GM12878 (cell line): ENCODE results near the gene GKAP1. TPM values are rescaled to one million over a fixed set of nuclear protein-coding genes. Genes with fewer than 3 reads are reported as not detected.

Experiments used
- ATAC-seq: fragments of 200-7000 bp; cut with Tn5 transposase; 3 replicates; pipeline ENCODE4 v1.9.1; 2020; ENCODE audit warnings: mild to moderate bottlenecking, moderate library complexity
- BruUV-seq: library from RNA; stranded (reverse); fragments of 400-500 nt; replicated peaks from 2 replicates; lab custom pipeline; 2021; lab: Mats Ljungman, UMichigan
- CTCF ChIA-PET: fragments of 300-600 bp; sonication (Branson Sonifier 250); formaldehyde crosslinking; extraction: SDS; loops from one replicate; lab custom pipeline; 2021; ENCODE audit warnings: inconsistent platforms; lab: Yijun Ruan, JAX
- POLR2A ChIA-PET: fragments of 350-600 bp; formaldehyde crosslinking; extraction: SDS; loops from one replicate; lab custom pipeline; 2021; ENCODE audit warnings: inconsistent platforms; lab: Charles Lee
- RAD21 ChIA-PET: fragments of 300-600 bp; sonication (Branson Sonifier 250); formaldehyde crosslinking; loops from one replicate; lab custom pipeline; 2023; ENCODE audit warnings: antibody characterized with exemption; ENCODE audit not compliant: unreplicated experiment; lab: Charles Lee
- SMC1A ChIA-PET: fragments of 300-600 bp; sonication (Branson Sonifier 250); formaldehyde crosslinking; loops from one replicate; lab custom pipeline; 2023; ENCODE audit not compliant: unreplicated experiment, uncharacterized antibody; lab: Charles Lee
- DNase-seq: peaks from one replicate; pipeline ENCODE4 v3.0.0-alpha.2; 2011; ENCODE audit warnings: low read depth, low spot score
- FAIRE-seq: peaks from 3 replicates; lab custom pipeline; 2011; peaks lifted over from hg19 to GRCh38; lab: Jason Lieb, UNC
- H2AFZ ChIP-seq: 2 replicates; pipeline ENCODE4 v1.6.0; 2011; ENCODE audit warnings: low read depth, low read length, control low read depth; ENCODE audit not compliant: control insufficient read depth
- H3K27ac ChIP-seq: 2 replicates; pipeline ENCODE4 v1.5.1; 2011; ENCODE audit warnings: control low read depth; ENCODE audit not compliant: control insufficient read depth, insufficient read depth
- H3K27me3 ChIP-seq, 2 experiments: replicated peaks in 1 of 2; 2 replicates each; pipeline versions ENCODE4 v1.6.0 to v1.6.1; 2011; ENCODE audit warnings: low read length in 1 of 2; ENCODE audit not compliant: control insufficient read depth in 2 of 2, insufficient read depth in 2 of 2
- H3K36me3 ChIP-seq, 2 experiments: 2 replicates each; pipeline ENCODE4 v1.5.1; 2011; ENCODE audit warnings: low read length in 1 of 2; ENCODE audit not compliant: control insufficient read depth in 2 of 2, insufficient read depth in 2 of 2
- H3K4me1 ChIP-seq: 2 replicates; pipeline ENCODE4 v1.6.1; 2011; ENCODE audit warnings: mild to moderate bottlenecking, low read length, moderate library complexity, mixed read lengths; ENCODE audit not compliant: control insufficient read depth, insufficient read depth
- H3K4me2 ChIP-seq: 2 replicates; pipeline ENCODE4 v1.6.0; 2011; ENCODE audit warnings: control low read depth; ENCODE audit not compliant: control insufficient read depth, insufficient read depth
- H3K4me3 ChIP-seq: fragments of 200-600 bp; sonication (generic); 2 replicates; pipeline ENCODE4 v1.5.1; 2016
- H3K79me2 ChIP-seq: 2 replicates; pipeline ENCODE4 v1.6.0; 2011; ENCODE audit warnings: low read length; ENCODE audit not compliant: control insufficient read depth, insufficient read depth
- H3K9ac ChIP-seq: 2 replicates; pipeline ENCODE4 v1.8.0; 2011; ENCODE audit warnings: low read length, control low read depth, mixed read lengths; ENCODE audit not compliant: control insufficient read depth, insufficient read depth
- H3K9me3 ChIP-seq: replicated peaks from 3 replicates; pipeline ENCODE4 v1.5.1; 2011; ENCODE audit warnings: mild to moderate bottlenecking, low read length; ENCODE audit not compliant: control insufficient read depth, insufficient read depth
- H4K20me1 ChIP-seq: 2 replicates; pipeline ENCODE4 v1.6.0; 2011; ENCODE audit not compliant: control insufficient read depth, insufficient read depth
- ATF7 ChIP-seq: fragments of 450-650 bp; IDR thresholded peaks from 2 replicates; pipeline ENCODE4 v1.6.1; 2016; ENCODE audit warnings: low read depth, mild to moderate bottlenecking
- BHLHE40 ChIP-seq, 2 experiments: fragments of 450-650 bp in 1 of 2; IDR thresholded peaks; 2 replicates each; pipeline ENCODE4 v1.6.1; 2011 to 2017; ENCODE audit warnings: low read depth in 2 of 2, borderline replicate concordance in 1 of 2, improper control_type of control experiment in 1 of 2, low read length in 1 of 2, mild to moderate bottlenecking in 1 of 2
- EGR1 ChIP-seq, 2 experiments: IDR thresholded peaks; 1 replicate in 1 of 2; 2 replicates in 1 of 2; pipeline ENCODE4 v1.6.1; 2011 to 2012; ENCODE audit warnings: low read depth in 2 of 2, low read length in 2 of 2, borderline replicate concordance in 1 of 2, mild to moderate bottlenecking in 1 of 2, moderate library complexity in 1 of 2
- ETV6 ChIP-seq, 2 experiments: fragments of 450-650 bp in 1 of 2; IDR thresholded peaks in 1 of 2; conservative IDR thresholded peaks in 1 of 2; 2 replicates each; pipeline ENCODE4 v1.6.1; 2014; ENCODE audit warnings: antibody characterized with exemption in 1 of 2, borderline replicate concordance in 1 of 2, low read depth in 1 of 2, mild to moderate bottlenecking in 1 of 2, moderate library complexity in 1 of 2
- FOXK2 ChIP-seq: fragments of 450-650 bp; IDR thresholded peaks from 2 replicates; pipeline ENCODE4 v1.6.1; 2017; ENCODE audit warnings: mild to moderate bottlenecking, moderate library complexity
- IRF5 ChIP-seq: fragments of 450-650 bp; IDR thresholded peaks from 2 replicates; pipeline ENCODE4 v1.6.1; 2017; ENCODE audit warnings: borderline replicate concordance
- MLLT1 ChIP-seq: fragments of 450-650 bp; IDR thresholded peaks from 2 replicates; pipeline ENCODE4 v1.6.1; 2016; ENCODE audit warnings: mild to moderate bottlenecking
- MYB ChIP-seq: fragments of 150-350 bp; IDR thresholded peaks from 2 replicates; pipeline ENCODE4 v1.6.1; 2014; ENCODE audit warnings: mild to moderate bottlenecking, low read depth, low read length, borderline replicate concordance
- NFYA ChIP-seq: IDR thresholded peaks from 2 replicates; pipeline ENCODE4 v1.6.1; 2011; ENCODE audit warnings: low read depth, mild to moderate bottlenecking, low read length, improper control_type of control experiment, borderline replicate concordance
- RUNX3 ChIP-seq: IDR thresholded peaks from 2 replicates; pipeline ENCODE4 v1.6.1; 2012; ENCODE audit warnings: low read length, inconsistent platforms
- STAT3 ChIP-seq: IDR thresholded peaks from 2 replicates; pipeline ENCODE4 v1.6.1; 2011; ENCODE audit warnings: low read depth, low read length, improper control_type of control experiment
- TARDBP ChIP-seq: IDR thresholded peaks from 2 replicates; pipeline ENCODE4 v1.6.1; 2016; ENCODE audit warnings: borderline replicate concordance
- TCF3 ChIP-seq: IDR thresholded peaks from 2 replicates; pipeline ENCODE4 v1.6.1; 2012; ENCODE audit warnings: low read depth, mild to moderate bottlenecking, low read length, borderline replicate concordance; ENCODE audit not compliant: insufficient read depth
- WGBS: methylation state at CpG from one replicate; pipeline ENCODE4 v1.1.6; 2016; ENCODE audit warnings: low lambda C conversion rate; ENCODE audit not compliant: insufficient replicate concordance, insufficient coverage; ENCODE audit errors: missing lambda C conversion rate; 5-methylcytosine and 5-hydroxymethylcytosine counted together
- in situ Hi-C: fragments of 300-500 bp; cut with MboI; formaldehyde crosslinking; loops from 9 replicates; pipeline ENCODE4 v1.14.3; 2018; ENCODE audit warnings: mixed read lengths
- intact Hi-C: fragments of 100-400 bp; cut with micrococcal nuclease; formaldehyde crosslinking; loops from one replicate; pipeline ENCODE4 v1.14.2; 2022; ENCODE audit not compliant: unreplicated experiment
- polyA plus RNA-seq, 11 experiments: library from polyadenylated mRNA; depleted of rRNA in 4 of 11; unstranded in 6 of 11; stranded (reverse) in 5 of 11; fragments of >200 nt; fragmentation: Nextera tagmentation in 4 of 11; fragmentation: Illumina TruSeq in 1 of 11; extraction: Ambion mirVana in 4 of 11; extraction: Trizol in 1 of 11; gene quantifications; 1 replicate in 1 of 11; 2 replicates in 10 of 11; pipeline versions ENCODE4 v1.2.1 to v1.2.3, GENCODE V29; 2011 to 2016; ENCODE audit warnings: inconsistent platforms in 2 of 11, missing spikeins in 2 of 11, low read depth in 1 of 11
- total RNA-seq, 4 experiments: library from RNA; depleted of rRNA in 3 of 4; stranded (reverse); fragments of >200 nt in 3 of 4; fragmentation: Illumina TruSeq in 1 of 4; extraction: Trizol in 1 of 4; gene quantifications; 2 replicates each; pipeline versions ENCODE4 v1.2.1 to v1.2.3, GENCODE V29; 2013 to 2021
- TF ChIP-seq, protein P1 (sequence below): fragments of 150-350 bp; IDR thresholded peaks from 2 replicates; pipeline ENCODE4 v1.6.1; 2016; ENCODE audit warnings: low read depth, low read length

The GKAP1 gene
- total and polyA plus RNA-seq, 10 of the 15 experiments (the other 5 are each of a cell fraction or from before 2014, with no cell fraction given) = 0.92 to 5.1 (median 2.7) TPM

GRCh38 chr9:83794051-83794450 lies 23.5 kb downstream of the GKAP1 start:
- Histone ChIP-seq H3K4me2 (peak overlapping the region; percentile 13; the same call in 1 of the 2 replicates), H3K9ac (no peak overlapping the region), H3K4me3 (no peak overlapping the region), H3K36me3 (no peaks in the 10 kb centered on the region), H4K20me1 (no peaks in the 10 kb centered on the region), H3K9me3 (no peaks in the 10 kb centered on the region), H3K27ac (no peak overlapping the region), H3K27me3 (no peaks in the 10 kb centered on the region), H3K79me2 (no peaks in the 10 kb centered on the region), H3K4me1 (no peaks in the 10 kb centered on the region), H2AFZ (peak overlapping the region; percentile 71)
- FAIRE-seq = peak; percentile 62
- CTCF ChIA-PET = interaction anchor here (1.0 kb wide), 1 partner anchor 173 kb away, joined by 4 read pairs; no protein-coding TSS in a partner anchor
- POLR2A ChIA-PET = no interaction called here
- RAD21 ChIA-PET = no interaction called here
- SMC1A ChIA-PET = no interaction called here
- in situ Hi-C loops (no loop called here), intact Hi-C loops (no loop called here)
- DNase-seq = no peak
- peak; percentile 46; the same call in 1 of the 3 replicates for ATAC-seq
- BruUV-seq = no TSS peak
- WGBS = 63% methylated on average over 2 of the region's 2 CpGs
- TF ChIP-seq MLLT1 = no peak
- TF ChIP-seq IRF5 = no peak
- no peak for TF ChIP-seq FOXK2
- TF ChIP-seq MYB = no peak
- TF ChIP-seq BHLHE40 (IDR thresholded peaks at IDR 0.05; ENCODE audit: borderline replicate concordance in 1 of 2, low read depth in 2 of 2, low read length in 1 of 2) = no peak
- no peak for TF ChIP-seq NFYA
- no peak for TF ChIP-seq TARDBP
- no peak for TF ChIP-seq STAT3
- TF ChIP-seq EGR1 (IDR thresholded peaks at IDR 0.05; ENCODE audit: borderline replicate concordance in 1 of 2, low read depth in 2 of 2, low read length in 2 of 2) = no peak
- no peak for TF ChIP-seq ETV6 (conservative IDR thresholded peaks at IDR 0.05 in 1 of 2, IDR thresholded peaks at IDR 0.05 in 1 of 2; ENCODE audit: borderline replicate concordance in 1 of 2, low read depth in 1 of 2)
- TF ChIP-seq ATF7 = no peak
- TF ChIP-seq TCF3 = no peak
- TF ChIP-seq, protein P1, sequence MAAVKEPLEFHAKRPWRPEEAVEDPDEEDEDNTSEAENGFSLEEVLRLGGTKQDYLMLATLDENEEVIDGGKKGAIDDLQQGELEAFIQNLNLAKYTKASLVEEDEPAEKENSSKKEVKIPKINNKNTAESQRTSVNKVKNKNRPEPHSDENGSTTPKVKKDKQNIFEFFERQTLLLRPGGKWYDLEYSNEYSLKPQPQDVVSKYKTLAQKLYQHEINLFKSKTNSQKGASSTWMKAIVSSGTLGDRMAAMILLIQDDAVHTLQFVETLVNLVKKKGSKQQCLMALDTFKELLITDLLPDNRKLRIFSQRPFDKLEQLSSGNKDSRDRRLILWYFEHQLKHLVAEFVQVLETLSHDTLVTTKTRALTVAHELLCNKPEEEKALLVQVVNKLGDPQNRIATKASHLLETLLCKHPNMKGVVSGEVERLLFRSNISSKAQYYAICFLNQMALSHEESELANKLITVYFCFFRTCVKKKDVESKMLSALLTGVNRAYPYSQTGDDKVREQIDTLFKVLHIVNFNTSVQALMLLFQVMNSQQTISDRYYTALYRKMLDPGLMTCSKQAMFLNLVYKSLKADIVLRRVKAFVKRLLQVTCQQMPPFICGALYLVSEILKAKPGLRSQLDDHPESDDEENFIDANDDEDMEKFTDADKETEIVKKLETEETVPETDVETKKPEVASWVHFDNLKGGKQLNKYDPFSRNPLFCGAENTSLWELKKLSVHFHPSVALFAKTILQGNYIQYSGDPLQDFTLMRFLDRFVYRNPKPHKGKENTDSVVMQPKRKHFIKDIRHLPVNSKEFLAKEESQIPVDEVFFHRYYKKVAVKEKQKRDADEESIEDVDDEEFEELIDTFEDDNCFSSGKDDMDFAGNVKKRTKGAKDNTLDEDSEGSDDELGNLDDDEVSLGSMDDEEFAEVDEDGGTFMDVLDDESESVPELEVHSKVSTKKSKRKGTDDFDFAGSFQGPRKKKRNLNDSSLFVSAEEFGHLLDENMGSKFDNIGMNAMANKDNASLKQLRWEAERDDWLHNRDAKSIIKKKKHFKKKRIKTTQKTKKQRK = no peak
- TF ChIP-seq RUNX3 = no peak
